Mesenchymal stem cell (in vitro differentiated cells and primary cell): ENCODE measurements around the gene C5AR1.
"Not testable (repeated sequence)": the region's sequence is repeated elsewhere in the genome, so short reads cannot be mapped to it uniquely, and the experiment has no call there.

Experiments
- DNase-seq: peaks from one replicate; pipeline ENCODE4 v3.0.0-alpha.2; 2013
- H2AFZ ChIP-seq: one replicate; pipeline ENCODE4 v1.6.1; 2013; ENCODE audit warnings: low read depth, mild to moderate bottlenecking, control low read depth, inconsistent platforms, low read length, moderate library complexity
- H2AK5ac ChIP-seq: 2 replicates; pipeline ENCODE4 v1.6.1; 2013; ENCODE audit warnings: low read length, moderate library complexity, mild to moderate bottlenecking, inconsistent platforms; ENCODE audit not compliant: severe bottlenecking
- H2BK120ac ChIP-seq: one replicate; pipeline ENCODE4 v1.6.1; 2013; ENCODE audit warnings: low read depth, mild to moderate bottlenecking, inconsistent platforms, low read length, moderate library complexity
- H2BK12ac ChIP-seq, 2 experiments: one replicate each; pipeline ENCODE4 v1.6.1; 2013; ENCODE audit warnings: inconsistent platforms in 2 of 2, low read length in 2 of 2, mild to moderate bottlenecking in 2 of 2, moderate library complexity in 2 of 2, control low read depth in 1 of 2
- H2BK15ac ChIP-seq: one replicate; pipeline ENCODE4 v1.6.1; 2013; ENCODE audit warnings: mild to moderate bottlenecking, low read depth, inconsistent platforms; ENCODE audit not compliant: poor library complexity, severe bottlenecking
- H2BK5ac ChIP-seq: 2 replicates; pipeline ENCODE4 v1.6.1; 2013; ENCODE audit warnings: low read depth, mild to moderate bottlenecking, low read length, control low read depth, inconsistent platforms; ENCODE audit not compliant: poor library complexity, severe bottlenecking
- H3K14ac ChIP-seq, 2 experiments: one replicate each; pipeline ENCODE4 v1.6.1; 2013; ENCODE audit warnings: inconsistent platforms in 2 of 2, low read length in 2 of 2, control low read depth in 1 of 2, mild to moderate bottlenecking in 1 of 2, moderate library complexity in 1 of 2
- H3K18ac ChIP-seq, 2 experiments: one replicate each; pipeline ENCODE4 v1.6.1; 2013; ENCODE audit warnings: inconsistent platforms in 2 of 2, low read length in 2 of 2, control low read depth in 1 of 2, low read depth in 1 of 2, mild to moderate bottlenecking in 1 of 2
- H3K23ac ChIP-seq, 2 experiments: one replicate each; pipeline ENCODE4 v1.6.1; 2013; ENCODE audit warnings: inconsistent platforms in 2 of 2, low read length in 2 of 2, mild to moderate bottlenecking in 2 of 2, moderate library complexity in 2 of 2, control low read depth in 1 of 2
- H3K27ac ChIP-seq: 2 replicates; pipeline ENCODE4 v1.5.1; 2013; ENCODE audit warnings: mild to moderate bottlenecking, moderate library complexity, low read length, control low read depth, inconsistent platforms; ENCODE audit not compliant: poor library complexity, severe bottlenecking
- H3K27me3 ChIP-seq, 2 experiments: 2 replicates each; pipeline versions ENCODE4 v1.6.1 to v1.7.0; 2013; ENCODE audit warnings: low read length in 2 of 2, mild to moderate bottlenecking in 2 of 2, moderate library complexity in 2 of 2, control low read depth in 1 of 2, inconsistent platforms in 1 of 2; ENCODE audit not compliant: control insufficient read depth in 1 of 2, insufficient read depth in 1 of 2
- H3K36me3 ChIP-seq, 2 experiments: 2 replicates each; pipeline versions ENCODE4 v1.6.1 to v1.7.0; 2013; ENCODE audit warnings: low read length in 2 of 2, control low read depth in 1 of 2, inconsistent platforms in 1 of 2, low read depth in 1 of 2, mild to moderate bottlenecking in 1 of 2; ENCODE audit not compliant: insufficient read depth in 2 of 2, control insufficient read depth in 1 of 2
- H3K4ac ChIP-seq, 2 experiments: one replicate each; pipeline ENCODE4 v1.6.1; 2013; ENCODE audit warnings: inconsistent platforms in 2 of 2, low read length in 2 of 2, mild to moderate bottlenecking in 2 of 2, moderate library complexity in 2 of 2, control low read depth in 1 of 2, low read depth in 1 of 2
- H3K4me1 ChIP-seq: 2 replicates; pipeline ENCODE4 v1.6.1; 2013; ENCODE audit warnings: low read depth, low read length, control low read depth; ENCODE audit not compliant: control insufficient read depth, insufficient read depth
- H3K4me2 ChIP-seq: 2 replicates; pipeline ENCODE4 v1.6.1; 2013; ENCODE audit warnings: low read length, mild to moderate bottlenecking, inconsistent platforms; ENCODE audit not compliant: poor library complexity, severe bottlenecking
- H3K4me3 ChIP-seq, 2 experiments: 2 replicates each; pipeline versions ENCODE4 v1.5.1 to v1.7.0; 2013; ENCODE audit warnings: low read length in 2 of 2, mild to moderate bottlenecking in 2 of 2, control low read depth in 1 of 2, low read depth in 1 of 2; ENCODE audit not compliant: insufficient read depth in 1 of 2
- H3K79me1 ChIP-seq: replicated peaks from 2 replicates; pipeline ENCODE4 v1.6.1; 2013; ENCODE audit warnings: mild to moderate bottlenecking, control low read depth, low read length, inconsistent platforms; ENCODE audit not compliant: poor library complexity, severe bottlenecking
- H3K9ac ChIP-seq: 2 replicates; pipeline ENCODE4 v1.7.0; 2013; ENCODE audit warnings: mild to moderate bottlenecking, low read length, moderate library complexity
- H3K9me3 ChIP-seq: 2 replicates; pipeline ENCODE4 v1.7.0; 2013; ENCODE audit warnings: mild to moderate bottlenecking, low read length; ENCODE audit not compliant: control insufficient read depth
- H4K8ac ChIP-seq: one replicate; pipeline ENCODE4 v1.6.1; 2013; ENCODE audit warnings: inconsistent platforms, mild to moderate bottlenecking, low read length, moderate library complexity
- H4K91ac ChIP-seq: one replicate; pipeline ENCODE4 v1.6.1; 2013; ENCODE audit warnings: mild to moderate bottlenecking, low read length, inconsistent platforms
- WGBS: methylation state at CpG from one replicate; pipeline ENCODE4 v1.1.7; 2013; ENCODE audit warnings: mixed read lengths; 5-methylcytosine and 5-hydroxymethylcytosine counted together

Gene C5AR1

DNA sequence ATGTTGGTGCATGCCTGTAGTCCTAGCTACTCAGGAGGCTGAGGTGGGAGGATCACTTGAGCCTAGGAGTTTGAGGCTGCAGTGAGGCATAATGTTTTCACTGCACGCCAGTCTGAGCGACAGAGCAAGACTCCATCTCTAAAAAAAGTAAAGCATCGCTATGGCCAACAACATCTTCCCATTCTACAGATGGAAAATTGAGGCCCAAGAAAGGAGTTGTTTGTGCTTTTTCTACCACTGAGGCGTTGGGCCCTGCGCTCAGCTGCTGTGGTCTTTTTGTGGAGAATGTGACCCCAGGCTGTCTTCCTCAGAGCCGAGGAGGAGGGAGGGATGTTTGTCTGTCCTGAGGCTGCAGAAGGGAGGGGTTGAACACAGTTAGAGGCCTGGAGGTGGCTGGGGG is 21.8 kb downstream of the C5AR1 start:
- 88% methylated on average over 6 of the region's 6 CpGs for WGBS
- Histone ChIP-seq H4K8ac (no peak overlapping the region), H3K27ac (no peak overlapping the region), H2AK5ac (no peak overlapping the region), H3K9ac (no peak overlapping the region), H3K9me3 (no peaks in the 10 kb centered on the region), H3K4me1 (no peaks in the 10 kb centered on the region), H3K4ac (no peak overlapping the region), H2BK5ac (no peak overlapping the region), H3K4me2 (no peak overlapping the region), H2AFZ (no peak overlapping the region), H3K36me3 (no peaks in the 10 kb centered on the region), H2BK15ac (no peak overlapping the region), H2BK12ac (no peak overlapping the region), H3K18ac (no peak overlapping the region), H3K79me1 (no peaks in the 10 kb centered on the region), H3K23ac (no peak overlapping the region), H3K4me3 (no peak overlapping the region), H3K27me3 (peaks cover 2 to 13% of the 10 kb centered on the region in 2 experiments), H4K91ac (no peak overlapping the region), H2BK120ac (no peak overlapping the region), H3K14ac (no peak overlapping the region)
- no peak for DNase-seq

DNA sequence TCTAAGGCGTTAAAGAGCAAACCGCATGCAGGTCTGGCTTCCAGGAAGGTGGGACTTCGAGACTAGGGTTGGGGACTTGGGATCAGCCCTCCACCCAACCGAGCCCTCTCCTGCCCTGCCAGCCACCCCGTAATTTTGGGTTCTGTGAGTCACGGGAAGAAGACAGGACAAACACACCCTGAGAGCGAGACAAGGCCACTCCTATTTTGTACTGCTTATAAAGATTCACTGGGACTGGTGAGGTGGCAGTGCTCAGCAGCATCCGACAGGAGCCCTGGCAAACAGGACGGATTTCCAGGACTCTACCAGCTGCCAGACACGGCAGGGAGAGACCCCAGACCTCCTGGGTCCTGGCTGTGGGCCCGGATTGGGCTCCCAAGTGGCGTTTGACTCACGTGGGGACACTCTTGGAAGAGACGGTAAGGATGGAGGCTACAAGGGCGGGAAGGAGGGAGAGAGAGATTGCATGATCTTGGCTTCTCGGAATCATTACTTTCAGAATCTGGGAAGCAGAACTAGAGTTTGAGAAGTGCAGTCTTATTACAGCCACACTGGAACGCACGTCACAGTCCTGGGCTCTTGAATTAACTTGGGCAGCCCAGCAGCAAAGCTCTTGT is 22.4 kb downstream of the C5AR1 start, which contains the start of gene C5AR2:
Gene C5AR2, plus strand, starts transcription at position 245 of the 617 bp plus-strand sequence. CDS start 8,625 bp downstream, outside the sequence.
- H3K9me3 ChIP-seq, result no peaks in the 10 kb centered on the region

DNA sequence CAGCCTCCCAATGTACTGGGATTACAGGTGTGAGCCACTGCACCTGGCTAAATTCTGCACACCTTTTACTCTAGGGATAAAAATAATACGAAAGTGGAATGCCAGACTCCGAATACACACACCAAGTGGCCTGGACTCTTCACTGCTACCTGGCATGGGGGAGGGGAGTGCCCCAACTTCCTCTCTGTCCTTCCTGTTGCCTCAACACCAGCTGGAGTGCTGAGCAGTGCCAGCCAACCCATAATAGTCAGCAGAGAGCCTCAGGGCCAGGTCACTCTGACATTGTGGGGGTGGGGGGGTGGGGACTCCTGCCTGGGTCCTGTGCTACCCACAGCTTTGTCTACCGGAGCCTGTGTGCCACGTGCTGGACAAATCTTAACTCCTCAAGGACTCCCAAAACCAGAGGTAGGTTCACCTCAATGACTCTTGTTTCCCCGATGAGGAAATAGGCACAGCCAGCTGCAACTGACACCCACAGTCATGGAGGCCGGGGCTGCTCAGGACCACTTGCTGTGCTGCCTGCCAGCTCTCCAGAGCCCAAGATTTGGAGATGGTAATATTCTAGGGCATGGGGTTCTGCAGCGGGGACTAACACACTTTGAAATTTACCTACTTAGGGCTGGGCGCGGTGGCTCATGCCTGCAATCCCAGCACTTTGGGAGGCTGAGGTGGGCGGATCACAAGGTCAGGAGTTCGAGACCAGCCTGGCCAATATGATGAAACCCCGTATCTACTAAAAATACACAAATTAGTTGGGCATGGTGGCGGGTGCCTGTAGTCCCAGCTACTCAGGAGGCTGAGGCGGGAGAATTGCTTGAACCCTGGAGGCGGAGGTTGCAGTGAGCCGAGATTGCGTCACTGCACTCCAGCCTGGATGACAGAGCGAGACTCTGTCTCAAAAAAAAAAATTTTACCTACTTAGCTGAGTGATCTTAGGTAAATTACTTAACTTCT is 27.4 kb downstream of the C5AR1 start:
- H3K4me3 ChIP-seq, H2BK15ac ChIP-seq, H3K9ac ChIP-seq, H4K8ac ChIP-seq, H3K14ac ChIP-seq, H2AK5ac ChIP-seq, H3K36me3 ChIP-seq, H2BK12ac ChIP-seq, H3K18ac ChIP-seq, DNase-seq, H3K9me3 ChIP-seq, H3K79me1 ChIP-seq, H4K91ac ChIP-seq, H3K4me2 ChIP-seq, H2BK120ac ChIP-seq, H3K27me3 ChIP-seq, H3K4ac ChIP-seq, H2AFZ ChIP-seq, H2BK5ac ChIP-seq, H3K27ac ChIP-seq, H3K23ac ChIP-seq, H3K4me1 ChIP-seq: not testable (repeated sequence)
- WGBS, result 93% methylated on average over 12 of the region's 18 CpGs

More for the DNA sequence above, 22.4 kb downstream of the C5AR1 start, which contains the start of gene C5AR2:
- Histone ChIP-seq H3K4me2 (no peak within 1 kb of the TSS), H3K27ac (no peak within 1 kb of the TSS), H3K4me1 (peaks cover 1% of the 10 kb centered on the region), H4K91ac (no peak within 1 kb of the TSS), H2BK5ac (no peak within 1 kb of the TSS), H2BK120ac (no peak within 1 kb of the TSS), H3K79me1 (no peaks in the 10 kb centered on the region), H2BK12ac (no peak within 1 kb of the TSS), H2AFZ (no peak within 1 kb of the TSS), H3K27me3 (peaks cover 2 to 13% of the 10 kb centered on the region in 2 experiments), H2AK5ac (no peak within 1 kb of the TSS), H3K4ac (no peak within 1 kb of the TSS), H3K14ac (no peak within 1 kb of the TSS), H3K36me3 (no peaks in the 10 kb centered on the region), H3K4me3 (peak within 1 kb of the TSS in 1 of 2 experiments; percentile 65), H3K23ac (no peak within 1 kb of the TSS), H4K8ac (no peak within 1 kb of the TSS), H3K9ac (peak within 1 kb of the TSS; percentile 66), H2BK15ac (no peak within 1 kb of the TSS), H3K18ac (no peak within 1 kb of the TSS)
- no peak for DNase-seq
- 77% methylated on average over 18 of the region's 18 CpGs for WGBS

DNA sequence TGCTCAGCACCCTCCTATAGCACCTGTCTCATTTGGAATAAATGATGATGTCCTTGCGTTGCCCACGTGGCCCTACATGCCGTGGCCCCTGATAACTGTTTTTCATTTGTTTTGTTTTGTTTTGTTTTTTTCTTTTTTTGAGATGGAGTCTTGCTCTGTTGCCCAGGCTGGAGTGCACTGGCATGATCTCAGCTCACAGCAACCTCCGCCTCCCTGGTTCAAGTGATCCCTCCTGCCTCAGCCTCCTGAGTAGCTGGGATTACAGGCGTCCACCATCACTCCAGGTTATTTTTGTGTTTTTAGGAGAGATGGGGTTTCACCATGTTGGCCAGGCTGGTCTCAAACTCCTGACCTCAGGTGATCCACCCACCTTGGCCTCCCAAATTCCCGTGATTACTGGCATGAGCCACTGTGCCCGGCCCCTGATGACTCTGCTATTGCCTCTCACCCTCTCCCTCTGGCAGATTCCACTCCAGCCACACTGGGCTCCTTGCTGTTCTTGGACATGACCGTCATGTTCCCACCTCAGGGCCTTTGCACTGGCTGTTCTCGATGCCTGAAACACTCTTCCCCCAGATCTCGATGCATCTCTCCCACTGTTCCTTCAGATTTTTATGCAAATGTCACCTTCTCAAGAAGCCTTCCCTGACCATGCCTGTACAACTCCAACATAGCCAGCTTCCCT is 29.7 kb downstream of the C5AR1 start:
- H2BK5ac ChIP-seq, result no peak overlapping the region
- no peak overlapping the region for H3K18ac ChIP-seq
- H3K4me1 ChIP-seq, result peaks cover 1% of the 10 kb centered on the region
- H2AK5ac ChIP-seq, result no peak overlapping the region
- H2BK12ac ChIP-seq, result no peak overlapping the region
- no peaks in the 10 kb centered on the region for H3K9me3 ChIP-seq
- no peak overlapping the region for H3K4me2 ChIP-seq
- H3K4me3 ChIP-seq, result no peak overlapping the region
- H2AFZ ChIP-seq, result no peak overlapping the region
- DNase-seq, result no peak
- H3K79me1 ChIP-seq, result no peaks in the 10 kb centered on the region
- no peak overlapping the region for H3K4ac ChIP-seq
- no peak overlapping the region for H2BK120ac ChIP-seq
- H3K27ac ChIP-seq, result no peak overlapping the region
- peaks cover 7% of the 10 kb centered on the region in 2 experiments for H3K27me3 ChIP-seq
- H3K14ac ChIP-seq, result no peak overlapping the region
- no peak overlapping the region for H4K8ac ChIP-seq
- H3K23ac ChIP-seq, result peak overlapping the region in 1 of 2 experiments; percentile 59
- H3K36me3 ChIP-seq, result no peaks in the 10 kb centered on the region
- no peak overlapping the region for H2BK15ac ChIP-seq
- H4K91ac ChIP-seq, result no peak overlapping the region
- WGBS, result 83% methylated on average over 9 of the region's 10 CpGs
- H3K9ac ChIP-seq, result no peak overlapping the region
